KOPT-K1 (cell line): Measurements from ENCODE around the gene EHD4.

ENCODE experiments used
- H3K27ac ChIP-seq: fragments of 200-600 bp; sonication (generic); 2 replicates; pipeline ENCODE4 v1.5.1; 2016; ENCODE audit warnings: antibody characterized with exemption, mild to moderate bottlenecking, low read depth, low read length; ENCODE audit not compliant: poor library complexity, severe bottlenecking
- H3K36me3 ChIP-seq: fragments of 200-600 bp; sonication (generic); 2 replicates; pipeline ENCODE4 v1.5.1; 2017; ENCODE audit warnings: antibody characterized with exemption, mild to moderate bottlenecking, low read length, moderate library complexity; ENCODE audit not compliant: insufficient read depth
- H3K9me3 ChIP-seq: fragments of 200-600 bp; sonication (generic); 2 replicates; pipeline ENCODE4 v1.5.1; 2017; ENCODE audit warnings: antibody characterized with exemption, low read length, mild to moderate bottlenecking; ENCODE audit not compliant: insufficient read depth, poor library complexity, severe bottlenecking

EHD4 gene

DNA sequence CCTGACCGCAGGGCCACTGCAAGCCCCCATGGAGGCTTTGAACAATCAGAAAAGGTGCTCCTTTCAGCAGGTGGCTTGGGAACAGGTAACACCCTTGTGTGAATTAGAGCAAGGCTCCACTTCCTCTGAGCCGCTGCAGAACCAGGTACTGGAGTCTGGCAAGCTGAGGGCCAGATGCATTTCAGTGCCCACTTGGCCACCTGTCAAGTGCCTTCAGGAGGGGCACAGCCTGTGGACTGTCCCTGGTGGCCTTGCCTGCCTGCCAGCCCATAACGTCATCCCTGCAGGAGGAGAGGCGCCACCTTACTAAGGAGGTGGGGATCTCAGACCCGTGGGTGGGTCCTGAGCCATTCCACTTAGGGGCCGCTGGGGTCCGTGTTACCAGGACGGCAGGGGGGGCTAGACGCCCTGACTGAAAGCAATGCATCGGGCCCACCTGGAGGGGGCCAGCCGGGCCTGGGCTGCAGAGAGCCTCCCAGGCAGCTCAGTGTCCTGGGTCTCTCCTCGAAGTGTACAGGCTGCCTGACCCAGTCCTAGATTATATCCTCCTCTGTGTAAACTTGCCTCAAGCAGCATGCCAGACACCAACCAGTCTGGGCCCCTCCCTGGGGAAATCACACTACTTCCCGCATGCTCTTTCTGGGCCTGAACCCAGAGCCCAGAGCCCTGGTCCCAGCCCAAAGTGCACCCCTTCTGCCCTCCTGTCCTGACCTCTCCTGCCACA, 94.6 kb downstream of the EHD4 start:
- H3K9me3 ChIP-seq, result no peaks in the 10 kb centered on the region
- no peak overlapping the region for H3K27ac ChIP-seq
- H3K36me3 ChIP-seq, result no peaks in the 10 kb centered on the region

DNA sequence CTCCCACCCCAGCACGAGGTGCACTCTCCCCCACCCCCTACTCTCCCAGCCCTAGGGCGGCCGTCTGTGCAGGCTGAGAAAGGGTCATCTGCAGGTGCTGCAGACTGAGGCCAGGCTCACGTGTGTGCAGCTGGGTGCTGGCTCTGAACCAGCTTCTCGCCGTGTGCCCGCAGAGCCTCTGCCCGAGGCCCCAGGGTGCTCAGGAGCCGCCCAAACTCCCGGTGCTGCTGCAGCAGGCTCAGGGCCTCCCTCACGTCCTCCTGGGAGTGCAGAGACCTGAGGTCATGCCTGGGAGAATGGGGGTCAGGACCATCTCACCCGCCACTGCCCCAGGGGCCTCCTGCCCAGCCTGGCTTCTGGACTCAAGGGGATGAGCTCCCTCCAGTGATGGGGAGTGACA, 95.7 kb downstream of the EHD4 start:
- H3K27ac ChIP-seq, result no peak overlapping the region
- no peaks in the 10 kb centered on the region for H3K9me3 ChIP-seq
- H3K36me3 ChIP-seq, result no peaks in the 10 kb centered on the region

DNA sequence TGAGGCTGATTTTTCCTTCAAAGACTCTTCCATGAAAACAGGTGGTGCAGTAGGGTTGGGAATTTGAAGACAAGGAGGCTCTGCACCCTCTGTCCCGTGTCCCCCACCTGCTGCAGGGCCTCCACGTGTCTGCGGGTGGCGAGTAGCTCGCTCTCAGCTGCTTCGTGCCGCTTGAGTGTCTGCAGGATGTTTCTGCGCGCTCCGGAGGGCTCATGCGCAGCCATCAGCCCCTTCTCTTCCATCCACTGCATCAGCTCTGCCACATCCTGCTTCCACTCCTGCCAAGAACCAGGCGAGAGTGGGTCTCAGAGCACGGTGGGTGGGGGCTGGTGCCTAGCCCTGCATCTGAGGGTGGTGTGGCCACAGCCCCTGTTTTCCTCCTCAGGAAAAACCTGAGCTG, 96.3 kb downstream of the EHD4 start:
- Histone ChIP-seq H3K36me3 (no peaks in the 10 kb centered on the region), H3K27ac (no peak overlapping the region), H3K9me3 (no peaks in the 10 kb centered on the region)

DNA sequence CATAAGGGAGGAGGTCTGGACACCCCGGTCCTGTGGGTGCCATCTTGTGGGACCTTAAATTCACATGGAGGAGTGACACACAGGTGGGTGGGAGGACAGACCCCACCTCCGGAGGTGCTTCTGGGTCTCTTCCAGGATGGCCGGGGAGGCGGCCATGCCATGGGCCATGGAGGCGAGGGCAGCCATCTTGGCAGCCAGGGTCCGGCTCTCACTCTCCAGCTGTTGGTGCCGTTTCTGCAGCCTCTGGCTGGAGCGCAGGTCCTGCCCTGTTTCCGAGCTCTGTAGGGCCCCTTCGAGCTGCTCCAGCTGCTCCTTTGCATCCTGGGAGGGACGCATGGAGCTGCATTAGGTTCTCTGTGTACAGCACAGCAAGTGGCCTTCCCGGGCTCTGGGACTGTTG, 97.6 kb downstream of the EHD4 start:
- Histone ChIP-seq H3K36me3 (no peaks in the 10 kb centered on the region), H3K9me3 (no peaks in the 10 kb centered on the region), H3K27ac (no peak overlapping the region)

DNA sequence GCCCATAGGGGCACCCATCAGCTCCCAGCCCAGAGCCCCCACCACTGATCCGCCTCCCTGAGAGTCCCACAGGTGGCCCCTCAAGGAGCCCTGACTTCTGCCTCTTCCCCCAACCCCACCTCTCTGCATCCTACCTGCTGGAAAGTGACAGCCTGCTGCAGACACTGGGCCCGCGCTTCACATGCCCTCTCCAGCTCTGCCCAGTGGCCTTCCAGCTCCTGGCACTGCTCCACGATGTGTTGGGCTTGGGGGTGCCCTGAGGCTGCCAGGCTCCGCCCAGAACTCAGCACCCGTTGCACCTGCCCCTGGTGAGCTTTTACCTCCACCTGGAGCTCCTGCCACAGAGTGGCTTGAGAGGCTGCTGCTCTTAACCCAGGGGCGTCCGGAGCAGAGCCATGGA, 98.6 kb downstream of the EHD4 start:
- no peak overlapping the region for H3K27ac ChIP-seq
- H3K9me3 ChIP-seq, result no peaks in the 10 kb centered on the region
- H3K36me3 ChIP-seq, result no peaks in the 10 kb centered on the region

DNA sequence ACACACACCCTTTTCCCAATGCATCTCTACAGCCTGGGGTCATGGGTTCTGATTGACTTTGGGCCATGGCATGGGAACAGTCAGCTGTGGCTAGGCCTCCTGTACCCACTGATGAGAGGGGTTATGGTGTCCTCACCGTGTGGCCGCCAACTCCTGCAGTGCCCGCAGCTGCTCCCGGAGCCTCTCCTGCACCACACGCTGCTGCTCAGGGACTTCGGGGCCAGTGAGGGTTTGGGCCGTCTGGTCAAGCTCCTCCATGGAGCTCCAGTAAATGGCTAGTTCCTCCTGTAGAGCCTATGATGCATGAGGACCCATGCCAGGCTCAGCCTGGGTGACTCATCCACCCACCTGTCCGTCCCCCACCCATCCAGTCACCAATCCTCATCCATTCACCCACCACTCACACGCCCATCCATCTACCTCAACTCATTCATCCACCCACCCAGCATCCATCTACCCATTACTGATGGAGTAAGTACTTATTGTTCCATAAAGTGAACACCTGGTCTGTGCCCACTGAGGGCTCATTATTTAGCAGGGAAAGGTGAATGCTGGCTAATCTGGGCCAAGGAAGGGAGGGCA, 100.1 kb downstream of the EHD4 start:
- H3K27ac ChIP-seq, result no peak overlapping the region

DNA sequence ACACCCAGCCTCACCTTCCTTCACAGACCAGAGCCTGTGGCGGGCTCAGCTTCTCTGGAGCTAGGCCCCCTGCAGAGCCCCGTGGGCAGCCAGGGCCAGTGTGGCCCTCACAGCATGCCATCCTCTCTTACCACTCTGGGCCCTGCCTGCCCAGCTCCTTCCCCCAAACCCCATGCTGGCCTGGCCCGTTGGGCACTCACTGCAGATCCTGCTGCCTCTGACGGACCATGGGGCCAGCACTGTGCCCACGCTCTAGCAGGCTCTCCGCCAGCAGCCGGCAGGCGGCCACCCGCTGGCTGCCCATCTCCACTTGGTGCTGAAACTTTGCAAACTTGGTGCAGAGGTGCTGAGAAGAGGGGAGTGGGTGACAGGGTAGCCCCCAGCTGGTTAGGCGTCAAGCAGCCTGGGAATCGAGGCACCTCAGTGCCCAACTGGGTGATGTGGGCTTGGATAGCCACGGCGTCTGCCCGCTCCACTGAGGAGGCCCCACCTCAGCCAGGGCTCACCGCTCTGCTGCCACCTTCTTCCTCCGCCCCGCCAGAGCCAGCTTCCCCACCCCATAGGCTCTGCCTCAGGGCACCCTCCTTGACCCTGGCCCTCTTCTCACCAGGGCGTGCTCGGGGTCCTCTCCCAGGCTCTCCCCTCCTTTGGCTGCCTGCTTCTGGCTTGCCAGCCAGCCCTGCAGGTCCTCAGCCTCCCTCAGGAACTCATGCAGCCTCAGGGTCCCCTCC, 101.0 kb downstream of the EHD4 start:
- Histone ChIP-seq H3K36me3 (no peaks in the 10 kb centered on the region), H3K27ac (no peak overlapping the region), H3K9me3 (no peaks in the 10 kb centered on the region)

More for the DNA sequence above, 100.1 kb downstream of the EHD4 start:
- H3K36me3 ChIP-seq, result no peaks in the 10 kb centered on the region
- no peaks in the 10 kb centered on the region for H3K9me3 ChIP-seq

DNA sequence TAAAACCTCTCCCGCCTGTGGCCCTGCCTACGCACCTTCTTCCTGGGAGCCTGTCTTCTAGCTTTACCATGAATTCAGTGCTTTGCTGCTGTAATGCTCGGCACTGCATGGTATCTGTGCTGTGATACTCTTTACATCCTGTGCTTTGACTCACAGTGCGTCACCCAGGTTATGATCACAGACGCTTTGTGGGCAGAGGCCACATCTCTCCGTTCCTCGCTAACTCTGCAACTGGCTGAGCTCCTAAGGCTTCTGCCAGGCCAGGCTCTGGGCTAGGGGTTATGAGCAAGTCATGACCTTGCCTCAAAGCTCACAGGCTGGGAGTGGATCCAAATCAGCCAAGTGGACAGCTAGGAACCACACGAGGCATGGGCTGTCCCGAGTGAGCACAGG, 101.7 kb downstream of the EHD4 start:
- Histone ChIP-seq H3K36me3 (no peaks in the 10 kb centered on the region), H3K27ac (no peak overlapping the region), H3K9me3 (no peaks in the 10 kb centered on the region)

DNA sequence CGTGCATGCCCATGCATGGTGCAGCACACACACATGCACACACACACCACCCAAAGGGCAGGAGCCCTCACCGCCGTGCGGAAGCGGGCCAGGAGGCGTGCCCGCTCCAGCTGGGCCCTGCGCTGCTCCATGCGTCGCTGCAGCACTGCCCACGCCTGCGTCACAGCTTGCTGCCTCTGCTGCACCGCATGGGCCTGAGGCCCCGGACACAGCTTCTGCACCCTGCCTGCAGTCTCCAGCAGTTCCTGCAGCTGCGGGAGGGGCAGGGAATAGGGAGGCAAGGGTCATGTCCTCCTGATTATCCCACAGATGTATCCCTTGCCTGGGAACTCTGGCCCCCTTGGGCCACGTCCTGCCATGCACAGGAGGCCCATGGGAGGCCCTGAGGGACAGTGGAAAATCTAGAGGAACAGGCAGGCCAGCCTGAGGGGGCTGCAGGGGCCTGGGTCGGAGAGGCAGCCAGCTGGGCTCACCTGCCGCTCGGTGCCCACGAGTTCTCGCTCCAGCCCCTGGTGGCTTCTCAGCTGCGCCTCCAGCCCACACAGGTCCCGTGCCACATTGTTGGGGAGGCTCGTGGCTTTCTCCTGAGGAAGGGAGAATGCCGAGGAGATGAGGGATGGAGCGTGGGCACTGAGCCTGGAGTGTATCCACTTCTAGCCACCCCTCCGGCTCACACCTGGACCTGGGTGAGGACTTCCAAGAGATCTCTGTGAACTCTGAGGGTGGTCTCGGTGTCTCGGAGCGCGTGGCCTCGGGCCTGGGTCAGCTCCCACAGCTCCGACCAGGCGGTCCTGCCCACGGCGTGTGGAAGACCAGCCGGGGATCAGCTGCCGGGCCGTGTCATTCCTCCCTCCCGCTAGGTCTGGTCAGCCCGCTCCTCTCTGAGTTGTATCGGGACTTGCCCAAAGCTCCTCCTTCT, 102.3 kb downstream of the EHD4 start:
- no peaks in the 10 kb centered on the region for H3K9me3 ChIP-seq
- no peaks in the 10 kb centered on the region for H3K36me3 ChIP-seq
- H3K27ac ChIP-seq, result no peak overlapping the region

DNA sequence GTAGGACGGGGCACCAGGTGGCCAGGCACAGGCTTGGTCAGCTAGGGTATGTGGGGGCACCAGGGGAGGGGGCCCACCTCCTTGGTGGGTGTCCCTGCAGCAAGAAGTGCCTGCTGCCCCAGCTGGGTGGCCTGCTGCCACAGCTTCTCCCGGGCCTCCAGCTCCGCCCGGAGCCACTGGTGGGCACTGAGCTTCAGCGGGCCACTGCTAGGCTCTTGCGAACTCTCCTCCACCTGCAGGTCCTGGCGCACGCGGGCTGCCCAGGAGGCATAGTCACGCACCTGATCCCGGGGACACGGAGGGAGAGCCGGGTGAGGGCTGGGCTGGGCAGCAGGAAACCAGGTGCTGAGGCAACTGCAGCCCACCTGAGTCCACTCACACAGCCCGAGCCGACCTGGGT, 104.0 kb downstream of the EHD4 start:
- no peaks in the 10 kb centered on the region for H3K9me3 ChIP-seq
- H3K36me3 ChIP-seq, result no peaks in the 10 kb centered on the region
- no peak overlapping the region for H3K27ac ChIP-seq

DNA sequence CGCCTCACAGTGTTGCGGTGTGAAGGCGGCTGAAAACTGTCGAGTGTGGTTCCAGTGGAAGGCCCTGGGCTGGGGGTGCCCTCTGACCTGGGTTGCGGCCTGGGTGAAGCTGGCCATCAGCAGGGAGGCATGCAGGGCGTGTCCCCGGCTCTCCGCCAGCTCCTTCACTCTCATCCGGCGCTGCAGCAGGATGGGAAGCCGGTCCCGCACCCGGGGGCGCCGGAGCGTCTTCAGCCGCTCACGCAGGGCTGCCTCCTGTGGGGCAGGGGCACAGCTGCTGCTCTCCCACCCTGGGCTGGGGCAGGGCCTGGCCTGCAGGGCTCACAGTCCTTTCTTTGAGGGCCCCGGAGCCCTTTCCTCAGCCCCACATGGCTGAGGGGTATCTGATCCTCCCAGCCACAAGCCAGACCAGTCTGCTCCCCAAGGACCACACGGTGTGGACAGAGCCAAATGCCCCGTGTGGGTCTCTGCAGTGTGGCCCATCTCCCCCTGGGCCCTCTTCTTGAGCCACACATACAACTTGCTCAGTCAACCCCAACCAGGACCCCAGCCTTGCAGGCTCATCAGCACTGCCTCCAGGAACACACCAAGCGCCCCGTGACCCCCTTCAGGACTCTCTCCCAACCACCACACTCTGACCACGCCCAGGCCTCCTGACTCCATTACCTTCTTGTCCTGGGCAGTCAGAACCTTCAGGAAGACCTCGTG, 105.3 kb downstream of the EHD4 start:
- Histone ChIP-seq H3K36me3 (no peaks in the 10 kb centered on the region), H3K27ac (no peak overlapping the region), H3K9me3 (no peaks in the 10 kb centered on the region)

DNA sequence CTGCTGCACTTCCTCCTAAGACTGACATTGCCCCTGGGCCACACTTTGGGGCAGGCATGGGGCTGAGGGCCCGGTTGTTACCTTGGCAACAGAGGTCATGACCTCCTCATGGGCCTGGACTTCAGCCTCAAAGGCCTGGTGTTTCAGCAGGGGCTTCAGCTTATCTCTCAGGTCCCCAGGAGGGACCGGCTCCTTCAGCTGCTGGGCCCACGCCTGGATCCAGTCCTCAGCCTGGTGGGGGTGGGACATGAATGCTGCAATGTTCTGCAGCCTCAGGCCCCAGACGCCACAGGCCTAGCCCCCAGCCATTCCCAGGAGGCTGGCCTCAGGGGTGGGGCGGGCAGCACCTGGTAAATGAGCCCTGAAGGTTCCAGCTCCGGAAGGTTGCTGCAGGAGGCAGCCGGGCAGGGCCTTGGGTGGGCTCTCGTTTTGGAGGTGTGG, 106.1 kb downstream of the EHD4 start:
- Histone ChIP-seq H3K27ac (no peak overlapping the region), H3K36me3 (no peaks in the 10 kb centered on the region)

DNA sequence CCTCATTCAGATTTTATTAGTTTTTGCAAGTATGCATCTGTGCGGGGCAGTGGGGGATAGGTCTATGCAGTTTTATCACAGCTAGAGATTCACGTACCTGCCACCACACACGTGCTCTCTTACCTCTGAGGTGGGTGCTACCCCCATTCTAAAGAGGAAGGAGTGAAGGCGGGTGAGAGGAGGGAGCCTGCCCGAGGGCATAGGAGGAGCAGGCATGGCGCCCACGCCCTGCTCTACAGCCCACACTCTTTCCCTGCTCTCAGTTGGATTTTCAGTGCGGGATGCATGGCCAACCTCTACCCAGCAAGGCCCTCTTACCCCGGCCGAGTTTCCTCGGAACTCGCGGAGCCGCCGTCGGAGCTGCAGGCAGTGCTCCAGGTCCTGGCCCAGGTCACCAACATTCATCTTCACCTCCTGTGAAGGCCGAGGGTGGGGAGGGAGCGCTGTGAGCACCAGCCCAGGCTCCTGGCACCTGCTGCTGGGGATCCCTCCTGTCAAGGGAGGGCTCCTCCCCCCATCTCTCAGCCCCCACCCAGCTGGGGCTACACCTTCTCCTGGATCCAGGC, 106.8 kb downstream of the EHD4 start:
- Histone ChIP-seq H3K27ac (no peak overlapping the region), H3K9me3 (no peaks in the 10 kb centered on the region), H3K36me3 (no peaks in the 10 kb centered on the region)

More for the DNA sequence above, 106.1 kb downstream of the EHD4 start:
- H3K9me3 ChIP-seq, result no peaks in the 10 kb centered on the region

DNA sequence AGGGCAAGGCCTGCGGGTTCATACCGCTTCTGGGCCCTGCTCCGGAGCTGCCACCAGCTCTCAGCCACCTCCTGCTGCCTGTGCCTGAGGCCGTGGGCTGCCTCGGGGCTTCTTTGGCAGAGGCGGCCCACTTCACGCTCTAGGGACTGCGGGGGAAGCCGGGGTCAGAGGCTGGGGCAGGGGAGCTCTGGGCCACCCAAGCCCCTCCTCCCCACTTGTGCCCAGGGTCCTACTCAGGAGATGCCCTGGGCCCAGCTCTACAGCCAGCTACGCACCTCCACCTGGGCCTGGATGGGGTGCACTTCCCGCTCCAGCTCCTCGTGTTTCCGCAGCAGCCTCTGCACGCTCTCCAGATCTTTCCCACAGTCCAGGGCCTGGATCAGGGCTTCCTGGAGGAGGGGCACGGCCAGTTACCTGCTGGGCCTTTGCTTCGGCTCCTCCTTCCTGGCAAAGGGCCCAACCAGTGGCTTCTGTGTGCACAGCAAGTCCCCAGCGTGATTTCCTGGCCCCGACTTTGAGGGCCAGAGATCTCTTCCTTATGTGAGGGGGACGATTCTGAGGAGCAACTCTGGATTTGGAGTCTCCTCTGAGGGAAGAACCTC, 109.7 kb downstream of the EHD4 start:
- Histone ChIP-seq H3K36me3 (no peaks in the 10 kb centered on the region), H3K9me3 (no peaks in the 10 kb centered on the region), H3K27ac (no peak overlapping the region)
